Common myeloid progenitor, CD34-positive (primary cell): Measurements from ENCODE around the gene B3GLCT.

Source experiments
- CTCF ChIA-PET: fragments of 350-600 bp; sonication (Branson Sonifier 250); formaldehyde crosslinking; loops from one replicate; lab custom pipeline; 2021; ENCODE audit warnings: antibody characterized with exemption; lab: Charles Lee
- POLR2A ChIA-PET: fragments of 350-600 bp; sonication (Branson Sonifier 250); formaldehyde crosslinking; loops from one replicate; lab custom pipeline; 2021; ENCODE audit warnings: antibody characterized with exemption; lab: Charles Lee
- DNase-seq, 3 donors: peaks; one replicate each; pipeline versions ENCODE4 v3.0.0 to v3.0.0-alpha.2; 2013
- H3K27ac ChIP-seq, 2 experiments: 1 replicate in 1 of 2; 2 replicates in 1 of 2; pipeline ENCODE4 v1.7.0; 2013; ENCODE audit warnings: inconsistent platforms in 2 of 2, low read length in 2 of 2, mild to moderate bottlenecking in 2 of 2, low read depth in 1 of 2, moderate library complexity in 1 of 2; ENCODE audit not compliant: severe bottlenecking in 2 of 2, insufficient read depth in 1 of 2, poor library complexity in 1 of 2
- H3K27me3 ChIP-seq, 5 experiments: replicated peaks in 2 of 5; 1 replicate in 3 of 5; 2 replicates in 2 of 5; pipeline versions ENCODE4 v1.6.1 to v1.7.0; 2013; ENCODE audit warnings: low read length in 4 of 5, mild to moderate bottlenecking in 2 of 5, moderate library complexity in 2 of 5, inconsistent platforms in 1 of 5; ENCODE audit not compliant: insufficient read depth in 5 of 5, control insufficient read depth in 4 of 5
- H3K36me3 ChIP-seq, 4 experiments: 1 replicate in 2 of 4; 2 replicates in 2 of 4; pipeline versions ENCODE4 v1.6.1 to v1.7.0; 2013; ENCODE audit warnings: low read length in 3 of 4, control low read depth in 1 of 4, mild to moderate bottlenecking in 1 of 4; ENCODE audit not compliant: control insufficient read depth in 4 of 4, insufficient read depth in 4 of 4
- H3K4me1 ChIP-seq, 4 experiments: 1 replicate in 3 of 4; 2 replicates in 1 of 4; pipeline versions ENCODE4 v1.6.1 to v1.7.1; 2013; ENCODE audit warnings: low read length in 3 of 4, mild to moderate bottlenecking in 3 of 4, control low read depth in 1 of 4, inconsistent platforms in 1 of 4, moderate library complexity in 1 of 4; ENCODE audit not compliant: control insufficient read depth in 4 of 4, insufficient read depth in 4 of 4; ENCODE audit errors: control extremely low read depth in 1 of 4
- H3K4me3 ChIP-seq, 7 experiments: 1 replicate in 4 of 7; 2 replicates in 3 of 7; pipeline versions ENCODE4 v1.5.1 to v1.7.0; 2013; ENCODE audit warnings: mild to moderate bottlenecking in 7 of 7, low read length in 6 of 7, moderate library complexity in 6 of 7, inconsistent platforms in 2 of 7, low read depth in 2 of 7, control low read depth in 1 of 7; ENCODE audit not compliant: insufficient read depth in 4 of 7, control insufficient read depth in 1 of 7; ENCODE audit errors: extremely low read depth in 1 of 7
- H3K9me3 ChIP-seq, 5 experiments: 1 replicate in 4 of 5; 2 replicates in 1 of 5; pipeline versions ENCODE4 v1.6.1 to v1.7.1; 2013; ENCODE audit warnings: low read length in 4 of 5, mild to moderate bottlenecking in 2 of 5, inconsistent platforms in 1 of 5, low read depth in 1 of 5, moderate library complexity in 1 of 5; ENCODE audit not compliant: control insufficient read depth in 4 of 5, insufficient read depth in 2 of 5; ENCODE audit errors: control extremely low read depth in 1 of 5
- WGBS: methylation state at CpG from one replicate; pipeline ENCODE4 v1.1.5; 2013; ENCODE audit not compliant: insufficient coverage; 5-methylcytosine and 5-hydroxymethylcytosine counted together

Gene B3GLCT

DNA sequence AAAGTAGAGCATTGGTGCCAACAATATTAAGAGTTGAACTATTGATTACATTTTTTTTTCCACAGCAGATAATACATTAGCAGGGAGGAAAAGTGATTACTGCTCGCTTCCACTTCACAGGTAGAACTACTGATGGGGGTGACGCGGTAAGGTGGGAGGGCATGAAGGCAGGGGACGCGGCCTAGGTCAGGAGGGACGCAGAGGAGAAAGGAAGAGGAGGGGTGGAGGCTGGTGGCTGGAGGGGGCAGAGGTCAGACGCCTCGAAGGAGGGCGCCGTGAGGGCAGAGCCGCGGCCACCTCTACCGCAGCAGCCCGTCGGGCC is 287 bp upstream of the B3GLCT start:
- no peaks in the 10 kb centered on the region for H3K36me3 ChIP-seq
- DNase-seq: no peak
- POLR2A ChIA-PET: no interaction called here
- 5% methylated on average over 14 of the region's 15 CpGs for WGBS
- H3K27ac ChIP-seq: no peak overlapping the region
- peaks cover 6 to 17% (median 12%) of the 10 kb centered on the region in 4 experiments for H3K4me1 ChIP-seq
- CTCF ChIA-PET: interaction anchor here (0.7 to 3.1 kb wide), 5 partner anchors 10 to 36 kb away, joined by 3 to 9 read pairs (median 4); no protein-coding TSS in a partner anchor
- H3K4me3 ChIP-seq: peak overlapping the region; percentile 66 to 83 (median 77)
- H3K9me3 ChIP-seq: no peaks in the 10 kb centered on the region
- H3K27me3 ChIP-seq: no peaks in the 10 kb centered on the region

DNA sequence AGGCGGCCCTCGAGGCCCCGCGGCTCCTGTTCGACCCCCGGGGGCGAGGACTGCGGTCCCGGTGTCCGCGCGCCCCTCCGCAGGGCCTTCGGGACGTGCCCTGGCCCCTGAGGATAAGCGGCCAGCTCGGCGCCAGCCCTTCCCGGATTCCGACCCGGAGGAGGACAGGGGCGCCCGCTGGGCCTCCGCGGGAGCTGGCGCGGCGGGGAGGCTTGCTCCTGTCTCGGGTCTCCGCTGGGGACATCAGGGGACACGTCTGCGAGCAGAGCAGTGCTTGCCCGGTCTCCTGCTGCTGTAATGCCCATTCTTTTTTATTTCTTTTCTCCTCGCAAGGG is 829 bp downstream of the B3GLCT start:
- Histone ChIP-seq H3K9me3 (no peaks in the 10 kb centered on the region), H3K27me3 (no peaks in the 10 kb centered on the region), H3K27ac (peak overlapping the region; percentile 53 to 80), H3K4me3 (peak overlapping the region; percentile 66 to 83 (median 77)), H3K4me1 (peaks cover 6 to 22% (median 12%) of the 10 kb centered on the region in 4 experiments), H3K36me3 (no peaks in the 10 kb centered on the region)
- ChIA-PET POLR2A (interaction anchor here (0.5 kb wide), 1 partner anchor 1456 kb away, joined by 3 read pairs; no protein-coding TSS in a partner anchor), CTCF (interaction anchor here (0.6 to 3.1 kb wide), 5 partner anchors 9 to 634 kb away, joined by 3 to 9 read pairs (median 4); no protein-coding TSS in a partner anchor)
- peak; percentile 58 to 78 (median 68) for DNase-seq
- 0% methylated on average over 30 of the region's 34 CpGs for WGBS

DNA sequence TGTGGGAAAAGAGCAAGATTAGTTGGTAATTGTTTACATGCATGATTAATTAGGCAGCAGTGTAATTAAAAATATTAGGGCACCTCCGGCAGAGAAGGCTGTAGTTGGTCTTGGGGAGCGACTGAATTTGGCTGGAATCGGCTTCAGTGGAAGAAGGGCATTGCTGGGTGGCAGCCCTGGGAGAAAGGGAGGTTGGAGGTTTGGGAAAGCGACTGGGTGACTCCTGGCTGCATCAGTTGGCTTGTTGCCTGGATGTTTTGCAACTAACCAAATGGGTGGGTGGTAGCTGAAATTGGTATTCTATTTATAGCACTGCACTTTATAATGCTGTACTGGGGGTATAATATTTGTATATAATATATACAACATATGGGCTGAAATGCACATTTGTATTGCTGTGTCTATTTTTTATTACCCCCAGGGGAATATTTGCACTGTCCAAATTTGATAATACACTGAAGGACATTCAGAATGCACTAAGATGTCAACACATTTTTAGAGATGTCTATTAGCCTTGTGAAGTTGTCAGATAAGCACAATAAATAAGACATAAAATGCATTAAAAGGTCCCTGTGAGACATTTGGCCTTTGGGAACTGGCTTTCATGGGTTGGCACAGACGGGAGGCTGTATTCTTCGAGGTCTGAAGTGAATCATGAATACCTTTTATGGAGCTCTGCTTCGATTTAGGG is 1.7 kb downstream of the B3GLCT start:
- Histone ChIP-seq H3K4me1 (peaks cover 6 to 22% (median 12%) of the 10 kb centered on the region in 4 experiments), H3K9me3 (no peaks in the 10 kb centered on the region), H3K4me3 (peak overlapping the region in 6 of 7 experiments; percentile 66 to 83 (median 75)), H3K36me3 (no peaks in the 10 kb centered on the region), H3K27ac (no peak overlapping the region), H3K27me3 (no peaks in the 10 kb centered on the region)
- WGBS: 84% methylated on average over 6 of the region's 7 CpGs
- ChIA-PET CTCF (interaction anchor here (0.6 to 3.1 kb wide), 5 partner anchors 8 to 635 kb away, joined by 3 to 9 read pairs (median 4); no protein-coding TSS in a partner anchor), POLR2A (no interaction called here)
- no peak for DNase-seq

DNA sequence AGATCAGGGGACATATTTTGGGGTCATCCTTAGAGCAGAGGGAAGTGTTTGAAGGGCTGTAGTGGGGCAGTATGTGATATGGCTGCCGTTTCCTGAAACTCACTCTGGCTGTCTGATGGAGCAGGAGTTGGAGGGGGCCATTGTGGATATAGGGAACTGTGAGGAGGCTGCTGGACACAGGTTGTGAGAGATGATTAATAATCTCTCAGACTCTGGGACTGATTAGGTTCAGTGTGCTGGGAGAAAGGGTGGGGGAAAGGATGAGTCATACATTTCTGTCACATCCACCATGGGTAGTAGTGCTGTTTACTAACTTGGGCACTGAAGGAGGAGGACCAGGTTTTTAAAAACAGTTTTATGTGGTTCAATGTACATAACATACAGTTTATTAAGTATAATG is 4.8 kb downstream of the B3GLCT start:
- Histone ChIP-seq H3K4me1 (peaks cover 6 to 30% (median 19%) of the 10 kb centered on the region in 4 experiments), H3K9me3 (no peaks in the 10 kb centered on the region), H3K27ac (no peak overlapping the region), H3K4me3 (no peak overlapping the region), H3K27me3 (no peaks in the 10 kb centered on the region), H3K36me3 (no peaks in the 10 kb centered on the region)
- POLR2A ChIA-PET: no interaction called here
- DNase-seq: peak in 2 of 3 donors; percentile 62 to 73
- WGBS: 100% methylated on average over 1 of the region's 1 CpG
- CTCF ChIA-PET: no interaction called here

DNA sequence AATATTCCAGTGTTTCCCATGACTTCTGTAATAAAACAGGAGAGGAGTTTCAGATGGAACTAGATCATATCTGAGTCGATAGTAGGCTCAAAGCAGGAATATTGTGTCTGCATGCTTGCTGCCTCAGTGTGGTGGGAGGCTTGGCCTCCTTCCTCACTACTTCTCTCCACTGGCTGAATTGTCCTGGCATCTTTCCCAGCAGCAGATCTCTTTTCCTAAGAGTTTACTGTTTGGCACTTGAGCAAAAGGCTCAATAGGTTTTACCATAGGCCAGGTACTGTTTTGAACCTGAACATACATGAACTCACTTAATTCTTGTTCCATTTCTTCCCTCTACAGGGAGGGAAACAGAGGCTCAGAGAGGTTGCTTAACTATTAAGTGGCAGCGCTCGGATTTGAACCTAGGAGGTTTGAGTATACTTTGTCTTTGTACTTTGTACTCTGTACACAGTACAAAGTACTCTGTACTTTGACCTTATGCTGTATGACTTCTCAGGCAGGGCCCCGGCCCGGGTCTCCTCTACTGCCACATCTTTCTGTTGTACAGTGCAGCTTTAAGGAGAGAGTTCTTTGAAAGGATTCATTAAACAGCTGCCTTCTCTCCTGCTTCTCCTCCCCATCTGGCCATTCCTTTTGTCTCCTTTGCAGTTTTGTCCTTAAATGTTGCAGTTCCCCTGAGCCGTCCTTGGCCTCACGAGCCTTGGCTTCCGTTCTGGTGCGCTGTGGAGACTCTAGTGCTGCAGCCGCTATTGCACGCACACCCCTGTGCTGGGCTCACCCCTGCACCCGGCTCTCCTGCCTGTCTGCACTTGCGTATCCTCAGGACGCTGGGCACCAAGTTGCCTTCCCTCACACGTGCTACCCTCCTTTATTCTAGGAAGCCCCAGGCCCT is 8.1 kb downstream of the B3GLCT start:
- ChIA-PET CTCF (interaction anchor here (1.1 to 1.6 kb wide), 2 partner anchors 11 to 15 kb away, joined by 3 read pairs; no protein-coding TSS in a partner anchor), POLR2A (no interaction called here)
- Histone ChIP-seq H3K9me3 (no peaks in the 10 kb centered on the region), H3K27ac (no peak overlapping the region), H3K4me1 (peaks cover 0 to 30% (median 13%) of the 10 kb centered on the region in 4 experiments), H3K36me3 (no peaks in the 10 kb centered on the region), H3K27me3 (no peaks in the 10 kb centered on the region), H3K4me3 (no peak overlapping the region)
- DNase-seq: peak in 2 of 3 donors; percentile 17 to 22
- 83% methylated on average over 15 of the region's 15 CpGs for WGBS

DNA sequence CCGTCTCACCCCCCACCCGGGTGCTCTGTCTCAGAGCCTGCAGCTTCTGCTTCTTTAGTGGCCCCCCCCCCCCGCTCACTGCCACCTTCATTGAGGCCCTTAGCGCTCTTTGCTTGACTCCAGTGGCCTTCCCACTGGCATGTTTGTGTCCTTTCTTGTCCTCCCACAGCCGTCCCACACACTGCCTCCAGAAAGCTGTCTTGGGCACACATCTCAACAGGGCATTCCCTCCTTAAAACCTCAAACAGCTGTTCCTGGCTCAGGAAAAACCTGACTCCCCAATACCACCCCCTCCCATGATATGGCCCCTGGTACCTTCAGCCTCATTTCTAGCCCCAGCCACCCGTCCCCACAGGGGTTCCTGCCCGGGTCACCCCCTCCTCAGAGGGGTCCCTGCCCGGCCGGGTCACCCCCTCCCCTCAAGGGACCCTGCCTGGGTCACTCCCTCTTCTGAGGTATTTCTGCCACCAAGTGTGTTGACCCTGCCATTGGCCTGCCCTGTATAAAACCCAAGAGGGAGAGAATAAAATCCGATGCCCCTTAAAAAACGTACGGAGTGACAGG is 8.9 kb downstream of the B3GLCT start:
- CTCF ChIA-PET: interaction anchor here (1.1 to 1.6 kb wide), 3 partner anchors 8 to 16 kb away, joined by 3 to 9 read pairs (median 3); partner anchors contain the start of gene B3GLCT
- 84% methylated on average over 6 of the region's 12 CpGs for WGBS
- POLR2A ChIA-PET: no interaction called here

More for the DNA sequence above, 8.9 kb downstream of the B3GLCT start:
- Histone ChIP-seq H3K27ac (no peak overlapping the region), H3K36me3 (no peaks in the 10 kb centered on the region), H3K4me1 (peaks cover 0 to 30% (median 13%) of the 10 kb centered on the region in 4 experiments), H3K27me3 (no peaks in the 10 kb centered on the region), H3K9me3 (no peaks in the 10 kb centered on the region), H3K4me3 (no peak overlapping the region)
- no peak for DNase-seq
